Fibroblast of lung (primary cell): ENCODE data around the gene LILRA6.
"Not testable (repeated sequence)": the region's sequence is repeated elsewhere in the genome, so short reads cannot be mapped to it uniquely, and the experiment has no call there.

Source experiments
- EZH2 ChIP-seq: IDR thresholded peaks from 2 replicates; pipeline ENCODE4 v1.5.1; 2012; ENCODE audit warnings: low read length, control low read depth, mild to moderate bottlenecking; ENCODE audit errors: missing control alignments
- TF ChIP-seq, protein P1 (sequence below), 2 donors: IDR thresholded peaks in 1 of 2; conservative IDR thresholded peaks in 1 of 2; 1 replicate in 1 of 2; 2 replicates in 1 of 2; pipeline ENCODE4 v1.5.1; 2011 to 2012; ENCODE audit warnings: low read length in 2 of 2, control low read depth in 1 of 2, inconsistent platforms in 1 of 2, low read depth in 1 of 2, mild to moderate bottlenecking in 1 of 2

DNA sequence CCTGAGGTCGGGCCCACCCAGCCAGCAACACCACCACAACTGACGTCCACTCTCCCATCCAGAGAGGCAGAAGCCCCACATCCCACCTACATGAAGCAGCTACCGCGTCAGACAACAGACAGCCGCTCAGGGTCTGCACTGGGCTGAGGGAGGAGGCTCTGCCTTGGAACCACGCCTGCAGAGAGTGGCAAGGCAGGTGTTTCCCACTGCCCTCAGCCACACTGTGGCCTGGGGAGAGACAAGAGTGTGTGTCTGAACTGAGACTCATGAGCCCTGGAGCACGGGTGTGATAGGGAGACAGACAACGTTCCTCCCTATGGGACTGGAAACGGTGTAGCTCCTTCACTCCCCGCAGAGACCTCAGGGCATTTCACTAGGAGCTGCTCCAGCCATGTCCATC, 43.7 kb upstream of the LILRA6 start:
- TF ChIP-seq EZH2 = not testable (repeated sequence)
- TF ChIP-seq, protein P1, sequence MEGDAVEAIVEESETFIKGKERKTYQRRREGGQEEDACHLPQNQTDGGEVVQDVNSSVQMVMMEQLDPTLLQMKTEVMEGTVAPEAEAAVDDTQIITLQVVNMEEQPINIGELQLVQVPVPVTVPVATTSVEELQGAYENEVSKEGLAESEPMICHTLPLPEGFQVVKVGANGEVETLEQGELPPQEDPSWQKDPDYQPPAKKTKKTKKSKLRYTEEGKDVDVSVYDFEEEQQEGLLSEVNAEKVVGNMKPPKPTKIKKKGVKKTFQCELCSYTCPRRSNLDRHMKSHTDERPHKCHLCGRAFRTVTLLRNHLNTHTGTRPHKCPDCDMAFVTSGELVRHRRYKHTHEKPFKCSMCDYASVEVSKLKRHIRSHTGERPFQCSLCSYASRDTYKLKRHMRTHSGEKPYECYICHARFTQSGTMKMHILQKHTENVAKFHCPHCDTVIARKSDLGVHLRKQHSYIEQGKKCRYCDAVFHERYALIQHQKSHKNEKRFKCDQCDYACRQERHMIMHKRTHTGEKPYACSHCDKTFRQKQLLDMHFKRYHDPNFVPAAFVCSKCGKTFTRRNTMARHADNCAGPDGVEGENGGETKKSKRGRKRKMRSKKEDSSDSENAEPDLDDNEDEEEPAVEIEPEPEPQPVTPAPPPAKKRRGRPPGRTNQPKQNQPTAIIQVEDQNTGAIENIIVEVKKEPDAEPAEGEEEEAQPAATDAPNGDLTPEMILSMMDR (conservative IDR thresholded peaks at IDR 0.05 in 1 of 2, IDR thresholded peaks at IDR 0.05 in 1 of 2; ENCODE audit: low read depth in 1 of 2, low read length in 2 of 2) = not testable (repeated sequence)
